Renal pelvis (tissue), 4 donors: Measurements from ENCODE around the gene AGRN. TPM values are rescaled to one million over a fixed set of nuclear protein-coding genes. Genes with fewer than 3 reads are reported as not detected.

ENCODE experiments used
- DNase-seq: peaks from one replicate; pipeline ENCODE4 v3.0.0-alpha.2; 2013
- polyA plus RNA-seq, 3 donors: library from polyadenylated mRNA; unstranded; fragments of 120-200 nt; gene quantifications; one replicate each; pipeline ENCODE4 v1.2.1, GENCODE V29; 2013; ENCODE audit not compliant: insufficient read length in 3 of 3

Gene AGRN
- polyA plus RNA-seq, 3 donors: 281 to 299 (median 289) TPM

GRCh38 chr1:1033731-1034438 lies 14.0 kb downstream of the AGRN start:
- no peak for DNase-seq

GRCh38 chr1:1034439-1034781 lies 14.5 kb downstream of the AGRN start:
- no peak for DNase-seq

GRCh38 chr1:1035291-1035943 lies 15.5 kb downstream of the AGRN start:
- DNase-seq: no peak

GRCh38 chr1:1037366-1038327 lies 17.7 kb downstream of the AGRN start:
- no peak for DNase-seq

- no peak for DNase-seq
These were observed 18.8 kb downstream of the AGRN start for GRCh38 chr1:1038694-1039093.

- no peak for DNase-seq
These were observed 19.4 kb downstream of the AGRN start for GRCh38 chr1:1039145-1039910.

GRCh38 chr1:1040004-1040991 lies 20.4 kb downstream of the AGRN start:
- DNase-seq: peak; percentile 69

GRCh38 chr1:1041092-1041523 lies 21.2 kb downstream of the AGRN start:
- DNase-seq: no peak

- DNase-seq: no peak
These were observed 22.0 kb downstream of the AGRN start for GRCh38 chr1:1041873-1042272.

- DNase-seq: no peak
These were observed 22.9 kb downstream of the AGRN start for GRCh38 chr1:1042835-1043234.

- no peak for DNase-seq
These were observed 23.5 kb downstream of the AGRN start for GRCh38 chr1:1043411-1043810.

- no peak for DNase-seq
These were observed 24.0 kb downstream of the AGRN start for GRCh38 chr1:1043921-1044320.

GRCh38 chr1:1044455-1045078 lies 24.6 kb downstream of the AGRN start:
- DNase-seq: no peak

GRCh38 chr1:1045129-1045528 lies 25.2 kb downstream of the AGRN start:
- no peak for DNase-seq

- DNase-seq: no peak
These were observed 26.3 kb downstream of the AGRN start for GRCh38 chr1:1046243-1046642.

GRCh38 chr1:1046767-1047166 lies 26.8 kb downstream of the AGRN start:
- DNase-seq: no peak

GRCh38 chr1:1047407-1047806 lies 27.5 kb downstream of the AGRN start:
- no peak for DNase-seq

- no peak for DNase-seq
These were observed 28.0 kb downstream of the AGRN start for GRCh38 chr1:1047963-1048362.

- DNase-seq: no peak
These were observed 28.8 kb downstream of the AGRN start for GRCh38 chr1:1048765-1049164.
